ENCODE measurements around the gene CAB39. TPM values are rescaled to one million over a fixed set of nuclear protein-coding genes. Genes with fewer than 3 reads are reported as not detected.
A peak's percentile ranks its signal among the peaks of the same experiment; 100 is the strongest.

The CAB39 gene
- total RNA-seq, 1 donor from 2014 or later: 66.6 TPM

DNA sequence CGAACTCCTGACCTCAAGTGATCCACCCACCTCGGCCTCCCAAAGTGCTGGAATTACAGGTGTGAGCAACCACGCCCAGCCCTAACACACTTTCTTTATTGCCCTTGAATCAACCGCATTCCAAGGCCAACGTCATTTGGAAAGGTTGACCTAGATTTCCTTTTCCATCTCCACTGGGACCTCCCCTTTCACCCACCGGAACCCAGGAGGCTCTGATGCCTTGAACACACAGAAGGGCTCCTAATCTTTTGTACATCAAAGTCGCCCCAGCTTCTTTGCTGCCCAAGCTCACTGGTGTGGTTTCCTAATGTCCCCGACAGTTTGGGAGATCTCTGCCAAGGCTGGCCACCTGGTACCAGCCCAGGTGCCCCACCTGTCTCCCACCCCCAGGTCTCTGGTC, 46.2 kb upstream of the CAB39 start:
- Histone ChIP-seq H3K4me2 (ENCODE audit: low read length) (no peak overlapping the region), H3K36me3 (ENCODE audit: insufficient read depth, low read length) (no peaks in the 10 kb centered on the region), H3K9ac (ENCODE audit: low read length) (no peak overlapping the region), H3K4me3 (ENCODE audit: insufficient read depth, low read depth, low read length) (no peak overlapping the region), H3K27ac (ENCODE audit: low read depth, low read length) (no peak overlapping the region), H2AFZ (ENCODE audit: low read depth, low read length) (no peak overlapping the region), H3K27me3 (ENCODE audit: insufficient read depth, low read length) (no peaks in the 10 kb centered on the region), H3K4me1 (ENCODE audit: insufficient read depth, low read length) (peaks cover 35% of the 10 kb centered on the region), H3K9me3 (ENCODE audit: insufficient read depth, low read depth, low read length) (no peaks in the 10 kb centered on the region), H4K20me1 (ENCODE audit: insufficient read depth, low read length) (no peaks in the 10 kb centered on the region), H3K79me2 (ENCODE audit: insufficient read depth, low read length) (no peaks in the 10 kb centered on the region)
- Mint-ChIP-seq H3K9me3 (ENCODE audit: unreplicated experiment) (peaks cover 12% of the 10 kb centered on the region), H3K4me3 (ENCODE audit: unreplicated experiment) (no peak overlapping the region), H3K27me3 (ENCODE audit: low read depth, unreplicated experiment) (peaks cover 1% of the 10 kb centered on the region), H3K4me1 (ENCODE audit: low read depth, unreplicated experiment) (peaks cover 27% of the 10 kb centered on the region), H3K36me3 (ENCODE audit: low read depth, unreplicated experiment) (no peaks in the 10 kb centered on the region), H3K27ac (ENCODE audit: unreplicated experiment) (no peak overlapping the region)
- FAIRE-seq (no peak), DNase-seq (ENCODE audit: low read depth) (no peak)
- TF ChIP-seq EZH2 (IDR thresholded peaks at IDR 0.05; ENCODE audit: insufficient read depth, low read length): no peak

DNA sequence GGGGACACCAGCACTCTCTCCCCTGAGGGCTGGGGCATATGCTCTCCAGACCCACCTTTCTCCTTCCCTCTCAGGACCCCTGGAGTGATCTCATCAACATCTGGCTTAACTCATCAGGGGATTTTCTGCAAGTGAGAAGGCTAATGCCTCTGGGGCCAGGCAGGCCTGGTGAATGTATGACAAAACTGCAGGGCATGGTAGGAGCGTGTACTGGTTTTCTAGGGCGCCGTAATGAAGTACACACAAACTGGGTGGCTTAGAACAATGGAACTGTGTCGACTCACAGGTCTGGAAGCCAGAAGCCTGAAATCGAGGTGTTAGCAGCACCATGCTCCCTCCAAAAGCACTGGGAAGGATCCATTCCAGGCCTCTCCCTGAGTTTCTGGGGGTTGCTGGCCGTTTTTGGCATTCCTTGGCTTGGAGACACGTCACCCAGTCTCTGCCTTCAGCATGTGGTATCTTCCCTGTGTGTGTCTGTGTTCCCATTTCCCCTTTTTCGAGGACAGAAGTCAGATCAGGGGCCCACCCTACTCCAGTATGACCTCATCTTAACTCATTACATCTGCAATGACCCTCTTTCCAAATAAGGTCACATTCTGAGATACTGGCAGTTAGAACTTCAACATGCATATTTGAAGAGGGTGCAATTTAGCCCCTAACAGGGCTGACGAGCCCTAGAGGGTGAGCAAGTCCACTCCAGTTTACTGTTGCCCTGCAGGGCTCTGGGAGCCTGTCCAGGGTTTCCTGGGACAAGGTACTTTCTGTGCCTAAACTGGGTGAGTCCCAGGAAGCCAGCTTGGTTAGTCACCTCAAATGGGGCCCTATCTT, 45.5 kb upstream of the CAB39 start:
- Mint-ChIP-seq H3K4me1 (ENCODE audit: low read depth, unreplicated experiment) (peaks cover 30% of the 10 kb centered on the region), H3K36me3 (ENCODE audit: low read depth, unreplicated experiment) (no peaks in the 10 kb centered on the region), H3K27me3 (ENCODE audit: low read depth, unreplicated experiment) (peaks cover 1% of the 10 kb centered on the region), H3K4me3 (ENCODE audit: unreplicated experiment) (no peak overlapping the region), H3K9me3 (ENCODE audit: unreplicated experiment) (peaks cover 12% of the 10 kb centered on the region), H3K27ac (ENCODE audit: unreplicated experiment) (no peak overlapping the region)
- TF ChIP-seq, protein P1, sequence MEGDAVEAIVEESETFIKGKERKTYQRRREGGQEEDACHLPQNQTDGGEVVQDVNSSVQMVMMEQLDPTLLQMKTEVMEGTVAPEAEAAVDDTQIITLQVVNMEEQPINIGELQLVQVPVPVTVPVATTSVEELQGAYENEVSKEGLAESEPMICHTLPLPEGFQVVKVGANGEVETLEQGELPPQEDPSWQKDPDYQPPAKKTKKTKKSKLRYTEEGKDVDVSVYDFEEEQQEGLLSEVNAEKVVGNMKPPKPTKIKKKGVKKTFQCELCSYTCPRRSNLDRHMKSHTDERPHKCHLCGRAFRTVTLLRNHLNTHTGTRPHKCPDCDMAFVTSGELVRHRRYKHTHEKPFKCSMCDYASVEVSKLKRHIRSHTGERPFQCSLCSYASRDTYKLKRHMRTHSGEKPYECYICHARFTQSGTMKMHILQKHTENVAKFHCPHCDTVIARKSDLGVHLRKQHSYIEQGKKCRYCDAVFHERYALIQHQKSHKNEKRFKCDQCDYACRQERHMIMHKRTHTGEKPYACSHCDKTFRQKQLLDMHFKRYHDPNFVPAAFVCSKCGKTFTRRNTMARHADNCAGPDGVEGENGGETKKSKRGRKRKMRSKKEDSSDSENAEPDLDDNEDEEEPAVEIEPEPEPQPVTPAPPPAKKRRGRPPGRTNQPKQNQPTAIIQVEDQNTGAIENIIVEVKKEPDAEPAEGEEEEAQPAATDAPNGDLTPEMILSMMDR (IDR thresholded peaks at IDR 0.05; ENCODE audit: insufficient read depth, low read depth, low read length): no peak
- H3K4me1 ChIP-seq (ENCODE audit: insufficient read depth, low read length): peaks cover 35% of the 10 kb centered on the region
- H3K79me2 ChIP-seq (ENCODE audit: insufficient read depth, low read length): no peaks in the 10 kb centered on the region
- H3K9me3 ChIP-seq (ENCODE audit: insufficient read depth, low read depth, low read length): no peaks in the 10 kb centered on the region
- no peaks in the 10 kb centered on the region for H4K20me1 ChIP-seq (ENCODE audit: insufficient read depth, low read length)
- H3K4me2 ChIP-seq (ENCODE audit: low read length): peak overlapping the region; percentile 33
- DNase-seq (ENCODE audit: low read depth) (peak; percentile 56), FAIRE-seq (no peak)
- H3K27ac ChIP-seq (ENCODE audit: low read depth, low read length): peak overlapping the region; percentile 33
- H3K4me3 ChIP-seq (ENCODE audit: insufficient read depth, low read depth, low read length): no peak overlapping the region
- H3K9ac ChIP-seq (ENCODE audit: low read length): peak overlapping the region; percentile 16
- no peaks in the 10 kb centered on the region for H3K36me3 ChIP-seq (ENCODE audit: insufficient read depth, low read length)
- H2AFZ ChIP-seq (ENCODE audit: low read depth, low read length): peak overlapping the region; percentile 23
- H3K27me3 ChIP-seq (ENCODE audit: insufficient read depth, low read length): no peaks in the 10 kb centered on the region

DNA sequence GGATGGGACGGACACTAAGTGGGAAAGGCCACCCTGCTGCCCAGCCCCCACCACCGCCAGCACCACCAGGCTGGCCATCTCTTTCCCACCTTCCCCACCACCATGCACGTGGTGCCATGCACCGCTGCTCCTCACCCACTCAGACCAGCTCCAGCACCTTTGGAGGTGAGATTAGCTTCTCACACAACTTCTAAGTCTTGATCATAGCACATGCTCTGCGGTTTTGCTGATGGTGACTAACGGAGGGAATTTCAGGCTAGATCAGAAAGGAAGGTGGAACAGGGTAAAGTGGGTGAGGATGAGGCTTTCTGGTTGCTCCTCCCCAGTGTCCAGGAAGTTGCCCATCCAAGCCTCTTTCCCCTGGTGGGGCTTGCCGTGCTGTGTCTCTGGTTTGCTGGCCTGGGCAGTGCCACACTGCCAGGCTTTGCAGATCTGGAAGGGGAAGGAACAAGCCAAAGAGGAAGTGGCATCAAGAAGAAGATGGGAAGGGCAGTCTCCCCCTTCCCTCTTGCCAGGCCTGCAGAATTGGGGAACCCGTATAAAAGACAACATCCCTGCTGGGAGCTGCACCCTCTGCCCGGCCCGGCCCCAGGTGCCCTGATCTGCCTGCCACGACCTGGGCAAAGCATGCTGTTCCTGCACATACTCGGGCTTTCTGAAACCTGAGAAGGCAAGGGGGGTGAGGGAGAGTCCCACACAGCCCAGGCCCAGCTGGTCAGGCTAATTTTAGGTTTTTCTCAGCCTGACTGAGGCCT, 44.3 kb upstream of the CAB39 start:
- DNase-seq (ENCODE audit: low read depth): peak; percentile 48

More for the DNA sequence above, 44.3 kb upstream of the CAB39 start:
- H3K27ac Mint-ChIP-seq (ENCODE audit: unreplicated experiment): no peak overlapping the region
- Histone ChIP-seq H3K4me1 (ENCODE audit: insufficient read depth, low read length) (peaks cover 35% of the 10 kb centered on the region), H3K4me3 (ENCODE audit: insufficient read depth, low read depth, low read length) (no peak overlapping the region), H3K27ac (ENCODE audit: low read depth, low read length) (no peak overlapping the region), H3K9me3 (ENCODE audit: insufficient read depth, low read depth, low read length) (no peaks in the 10 kb centered on the region), H2AFZ (ENCODE audit: low read depth, low read length) (no peak overlapping the region), H3K4me2 (ENCODE audit: low read length) (no peak overlapping the region), H3K36me3 (ENCODE audit: insufficient read depth, low read length) (no peaks in the 10 kb centered on the region), H3K79me2 (ENCODE audit: insufficient read depth, low read length) (no peaks in the 10 kb centered on the region), H3K27me3 (ENCODE audit: insufficient read depth, low read length) (no peaks in the 10 kb centered on the region), H3K9ac (ENCODE audit: low read length) (no peak overlapping the region), H4K20me1 (ENCODE audit: insufficient read depth, low read length) (no peaks in the 10 kb centered on the region)
- H3K27me3 Mint-ChIP-seq (ENCODE audit: low read depth, unreplicated experiment): peaks cover 1% of the 10 kb centered on the region
- H3K4me1 Mint-ChIP-seq (ENCODE audit: low read depth, unreplicated experiment): peaks cover 30% of the 10 kb centered on the region
- no peak for FAIRE-seq
- TF ChIP-seq EZH2 (IDR thresholded peaks at IDR 0.05; ENCODE audit: insufficient read depth, low read length): no peak
- H3K4me3 Mint-ChIP-seq (ENCODE audit: unreplicated experiment): no peak overlapping the region
- H3K36me3 Mint-ChIP-seq (ENCODE audit: low read depth, unreplicated experiment): no peaks in the 10 kb centered on the region
- peaks cover 10% of the 10 kb centered on the region for H3K9me3 Mint-ChIP-seq (ENCODE audit: unreplicated experiment)
